ENCODE measurements around the gene AVPR1B.

AVPR1B gene

GRCh38 chr1:206117151-206117948, at the start of gene AVPR1B:
Gene AVPR1B (minus strand): TSS chr1:206117388. CDS start chr1:206116890, 498 bp downstream.
- peak; percentile 36 for TF ChIP-seq CTCF (IDR thresholded peaks at IDR 0.05; ENCODE audit: poor library complexity, severe bottlenecking)
- H3K9me3 ChIP-seq (ENCODE audit: severe bottlenecking) = peaks cover 11% of the 10 kb centered on the region
- H3K4me3 ChIP-seq (ENCODE audit: severe bottlenecking) = peak within 1 kb of the TSS; percentile 21
- peaks cover 12% of the 10 kb centered on the region for H3K27me3 ChIP-seq (ENCODE audit: insufficient read depth, poor library complexity, severe bottlenecking)
- no peaks in the 10 kb centered on the region for H3K4me1 ChIP-seq (ENCODE audit: insufficient read depth, poor library complexity, severe bottlenecking)
- ATAC-seq (ENCODE audit: low read depth) (peak; percentile 84), DNase-seq (ENCODE audit: low spot score) (no peak)
- H3K27ac ChIP-seq (ENCODE audit: poor library complexity, severe bottlenecking) = no peak within 1 kb of the TSS
- H3K36me3 ChIP-seq (ENCODE audit: low read depth) = no peaks in the 10 kb centered on the region

GRCh38 chr1:206145771-206146290, 28.6 kb upstream of the AVPR1B start:
- TF ChIP-seq CTCF (IDR thresholded peaks at IDR 0.05; ENCODE audit: poor library complexity, severe bottlenecking) = no peak
- DNase-seq (ENCODE audit: low spot score) = no peak
- no peaks in the 10 kb centered on the region for H3K27me3 ChIP-seq (ENCODE audit: insufficient read depth, poor library complexity, severe bottlenecking)
- H3K4me3 ChIP-seq (ENCODE audit: severe bottlenecking) = no peak overlapping the region
- H3K4me1 ChIP-seq (ENCODE audit: insufficient read depth, poor library complexity, severe bottlenecking) = no peaks in the 10 kb centered on the region
- H3K27ac ChIP-seq (ENCODE audit: poor library complexity, severe bottlenecking) = no peak overlapping the region
- ATAC-seq (ENCODE audit: low read depth) = no peak
- H3K9me3 ChIP-seq (ENCODE audit: severe bottlenecking) = no peaks in the 10 kb centered on the region
- no peaks in the 10 kb centered on the region for H3K36me3 ChIP-seq (ENCODE audit: low read depth)

GRCh38 chr1:206144605-206145004, 27.4 kb upstream of the AVPR1B start:
- DNase-seq (ENCODE audit: low spot score) (no peak), ATAC-seq (ENCODE audit: low read depth) (no peak)
- TF ChIP-seq CTCF (IDR thresholded peaks at IDR 0.05; ENCODE audit: poor library complexity, severe bottlenecking) = no peak
- H3K9me3 ChIP-seq (ENCODE audit: severe bottlenecking) = no peaks in the 10 kb centered on the region
- H3K27me3 ChIP-seq (ENCODE audit: insufficient read depth, poor library complexity, severe bottlenecking) = no peaks in the 10 kb centered on the region
- no peak overlapping the region for H3K4me3 ChIP-seq (ENCODE audit: severe bottlenecking)
- H3K4me1 ChIP-seq (ENCODE audit: insufficient read depth, poor library complexity, severe bottlenecking) = no peaks in the 10 kb centered on the region
- H3K27ac ChIP-seq (ENCODE audit: poor library complexity, severe bottlenecking) = no peak overlapping the region
- H3K36me3 ChIP-seq (ENCODE audit: low read depth) = no peaks in the 10 kb centered on the region

GRCh38 chr1:206143537-206144172, 26.5 kb upstream of the AVPR1B start:
- ATAC-seq (ENCODE audit: low read depth) (no peak), DNase-seq (ENCODE audit: low spot score) (no peak)
- TF ChIP-seq CTCF (IDR thresholded peaks at IDR 0.05; ENCODE audit: poor library complexity, severe bottlenecking) = no peak
- H3K4me1 ChIP-seq (ENCODE audit: insufficient read depth, poor library complexity, severe bottlenecking) = no peaks in the 10 kb centered on the region
- H3K36me3 ChIP-seq (ENCODE audit: low read depth) = no peaks in the 10 kb centered on the region
- no peak overlapping the region for H3K27ac ChIP-seq (ENCODE audit: poor library complexity, severe bottlenecking)
- no peaks in the 10 kb centered on the region for H3K9me3 ChIP-seq (ENCODE audit: severe bottlenecking)
- H3K27me3 ChIP-seq (ENCODE audit: insufficient read depth, poor library complexity, severe bottlenecking) = no peaks in the 10 kb centered on the region
- H3K4me3 ChIP-seq (ENCODE audit: severe bottlenecking) = no peak overlapping the region

Data from RWPE2 (cell line).